Measurements from ENCODE around the gene HSPBP1.

DNA sequence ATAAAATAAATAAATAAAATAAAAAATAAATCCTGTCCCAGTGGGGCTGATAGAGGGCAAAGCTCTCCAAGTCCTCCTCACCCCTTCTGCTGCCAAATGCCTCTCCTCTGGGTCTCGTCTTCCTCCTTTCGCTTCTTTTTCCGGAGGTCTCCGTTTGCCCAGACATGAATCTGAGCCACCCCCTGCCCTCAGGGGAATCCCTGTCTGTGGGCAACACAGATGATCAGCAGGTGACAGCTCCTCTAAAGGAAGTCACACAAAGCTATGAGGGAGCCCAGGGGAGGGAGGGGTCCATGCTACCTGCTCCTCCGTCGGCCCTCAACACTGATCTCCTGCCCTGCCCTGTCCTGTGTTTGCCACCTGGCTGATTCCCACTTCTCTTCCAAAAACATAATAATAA lies 44.8 kb upstream of the HSPBP1 start:
- TF ChIP-seq RAD21 (IDR thresholded peaks at IDR 0.05; ENCODE audit: low read length) (no peak), CEBPB (IDR thresholded peaks at IDR 0.05; ENCODE audit: low read depth, low read length) (no peak), RFX5 (IDR thresholded peaks at IDR 0.05; ENCODE audit: low read depth, low read length) (no peak), CHD1 (IDR thresholded peaks at IDR 0.05; ENCODE audit: low read depth, low read length) (no peak), POLR2A (IDR thresholded peaks at IDR 0.05; ENCODE audit: low read depth, low read length) (no peak), RCOR1 (IDR thresholded peaks at IDR 0.05; ENCODE audit: insufficient replicate concordance, low read length) (no peak), SMC3 (IDR thresholded peaks at IDR 0.05; ENCODE audit: low read depth, low read length) (no peak), MAFK (IDR thresholded peaks at IDR 0.05; ENCODE audit: low read depth, low read length) (no peak), BHLHE40 (IDR thresholded peaks at IDR 0.05; ENCODE audit: low read depth, low read length) (no peak)
- TF ChIP-seq, protein P1, sequence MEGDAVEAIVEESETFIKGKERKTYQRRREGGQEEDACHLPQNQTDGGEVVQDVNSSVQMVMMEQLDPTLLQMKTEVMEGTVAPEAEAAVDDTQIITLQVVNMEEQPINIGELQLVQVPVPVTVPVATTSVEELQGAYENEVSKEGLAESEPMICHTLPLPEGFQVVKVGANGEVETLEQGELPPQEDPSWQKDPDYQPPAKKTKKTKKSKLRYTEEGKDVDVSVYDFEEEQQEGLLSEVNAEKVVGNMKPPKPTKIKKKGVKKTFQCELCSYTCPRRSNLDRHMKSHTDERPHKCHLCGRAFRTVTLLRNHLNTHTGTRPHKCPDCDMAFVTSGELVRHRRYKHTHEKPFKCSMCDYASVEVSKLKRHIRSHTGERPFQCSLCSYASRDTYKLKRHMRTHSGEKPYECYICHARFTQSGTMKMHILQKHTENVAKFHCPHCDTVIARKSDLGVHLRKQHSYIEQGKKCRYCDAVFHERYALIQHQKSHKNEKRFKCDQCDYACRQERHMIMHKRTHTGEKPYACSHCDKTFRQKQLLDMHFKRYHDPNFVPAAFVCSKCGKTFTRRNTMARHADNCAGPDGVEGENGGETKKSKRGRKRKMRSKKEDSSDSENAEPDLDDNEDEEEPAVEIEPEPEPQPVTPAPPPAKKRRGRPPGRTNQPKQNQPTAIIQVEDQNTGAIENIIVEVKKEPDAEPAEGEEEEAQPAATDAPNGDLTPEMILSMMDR (conservative IDR thresholded peaks at IDR 0.05; ENCODE audit: low read depth, low read length): no peak
- TF ChIP-seq, protein P2, sequence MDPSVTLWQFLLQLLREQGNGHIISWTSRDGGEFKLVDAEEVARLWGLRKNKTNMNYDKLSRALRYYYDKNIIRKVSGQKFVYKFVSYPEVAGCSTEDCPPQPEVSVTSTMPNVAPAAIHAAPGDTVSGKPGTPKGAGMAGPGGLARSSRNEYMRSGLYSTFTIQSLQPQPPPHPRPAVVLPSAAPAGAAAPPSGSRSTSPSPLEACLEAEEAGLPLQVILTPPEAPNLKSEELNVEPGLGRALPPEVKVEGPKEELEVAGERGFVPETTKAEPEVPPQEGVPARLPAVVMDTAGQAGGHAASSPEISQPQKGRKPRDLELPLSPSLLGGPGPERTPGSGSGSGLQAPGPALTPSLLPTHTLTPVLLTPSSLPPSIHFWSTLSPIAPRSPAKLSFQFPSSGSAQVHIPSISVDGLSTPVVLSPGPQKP (IDR thresholded peaks at IDR 0.05; ENCODE audit: borderline replicate concordance, low read depth, low read length): no peak
- TF ChIP-seq, protein P3, sequence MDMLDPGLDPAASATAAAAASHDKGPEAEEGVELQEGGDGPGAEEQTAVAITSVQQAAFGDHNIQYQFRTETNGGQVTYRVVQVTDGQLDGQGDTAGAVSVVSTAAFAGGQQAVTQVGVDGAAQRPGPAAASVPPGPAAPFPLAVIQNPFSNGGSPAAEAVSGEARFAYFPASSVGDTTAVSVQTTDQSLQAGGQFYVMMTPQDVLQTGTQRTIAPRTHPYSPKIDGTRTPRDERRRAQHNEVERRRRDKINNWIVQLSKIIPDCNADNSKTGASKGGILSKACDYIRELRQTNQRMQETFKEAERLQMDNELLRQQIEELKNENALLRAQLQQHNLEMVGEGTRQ (IDR thresholded peaks at IDR 0.05; ENCODE audit: low read depth, low read length): no peak
